HFF-Myc (cell line): ENCODE measurements around the gene KAZN.

ENCODE experiments used
- DNase-seq: peaks from one replicate; pipeline ENCODE4 v3.0.0-alpha.2; 2011; ENCODE audit warnings: low read depth; ENCODE audit errors: extremely low read depth
- H3K4me3 ChIP-seq: replicated peaks from 2 replicates; pipeline ENCODE4 v1.5.1; 2011; ENCODE audit warnings: low read depth, mild to moderate bottlenecking, control low read depth, low read length
- CTCF ChIP-seq: IDR thresholded peaks from 2 replicates; pipeline ENCODE4 v1.5.1; 2012; ENCODE audit warnings: mild to moderate bottlenecking, low read depth, low read length, control low read depth; ENCODE audit errors: missing control alignments

The KAZN gene

GRCh38 chr1:14626869-14627607 lies 28.6 kb downstream of the KAZN start:
- no peak overlapping the region for H3K4me3 ChIP-seq
- no peak for DNase-seq

GRCh38 chr1:14627608-14628489 lies 29.4 kb downstream of the KAZN start:
- no peak for TF ChIP-seq CTCF
- no peak overlapping the region for H3K4me3 ChIP-seq
- no peak for DNase-seq

More at GRCh38 chr1:14626869-14627607, 28.6 kb downstream of the KAZN start:
- TF ChIP-seq CTCF: no peak

GRCh38 chr1:14629363-14630014 lies 31.0 kb downstream of the KAZN start:
- H3K4me3 ChIP-seq: no peak overlapping the region
- no peak for DNase-seq
- TF ChIP-seq CTCF: no peak

- no peak for TF ChIP-seq CTCF
- H3K4me3 ChIP-seq: no peak overlapping the region
- no peak for DNase-seq
Observed at GRCh38 chr1:14630986-14631385, 32.5 kb downstream of the KAZN start.

- no peak overlapping the region for H3K4me3 ChIP-seq
- DNase-seq: no peak
- no peak for TF ChIP-seq CTCF
Observed at GRCh38 chr1:14631421-14631820, 32.9 kb downstream of the KAZN start.

GRCh38 chr1:14634486-14634885 lies 36.0 kb downstream of the KAZN start:
- no peak overlapping the region for H3K4me3 ChIP-seq
- DNase-seq: no peak
- TF ChIP-seq CTCF: no peak
